Aorta (tissue), 5 donors: ENCODE results near the gene BLID. TPM values are rescaled to one million over a fixed set of nuclear protein-coding genes. Genes with fewer than 3 reads are reported as not detected.

Experiments used
- ATAC-seq: fragments of 200-7000 bp; cut with Tn5 transposase; one replicate; pipeline ENCODE4 v1.9.1; 2022; ENCODE audit warnings: moderate library complexity; ENCODE audit not compliant: low FRiP score
- DNase-seq, 2 donors: peaks; one replicate each; pipeline ENCODE4 v3.0.0-alpha.2; 2020
- H3K27ac ChIP-seq, 2 donors: one replicate each; pipeline ENCODE4 v1.5.1; 2013; ENCODE audit warnings: low read length in 2 of 2, mild to moderate bottlenecking in 2 of 2, moderate library complexity in 2 of 2, control low read depth in 1 of 2, inconsistent platforms in 1 of 2, low read depth in 1 of 2
- H3K27me3 ChIP-seq, 2 donors: one replicate each; pipeline ENCODE4 v1.6.1; 2013; ENCODE audit warnings: control low read depth in 1 of 2, low read length in 1 of 2, mild to moderate bottlenecking in 1 of 2, moderate library complexity in 1 of 2; ENCODE audit not compliant: insufficient read depth in 2 of 2, control insufficient read depth in 1 of 2
- H3K36me3 ChIP-seq, 2 donors: one replicate each; pipeline ENCODE4 v1.6.1; 2013; ENCODE audit warnings: control low read depth in 1 of 2, low read length in 1 of 2, mild to moderate bottlenecking in 1 of 2; ENCODE audit not compliant: insufficient read depth in 2 of 2, control insufficient read depth in 1 of 2
- H3K4me1 ChIP-seq, 2 donors: one replicate each; pipeline ENCODE4 v1.6.1; 2013; ENCODE audit warnings: low read length in 2 of 2, control low read depth in 1 of 2, mild to moderate bottlenecking in 1 of 2, moderate library complexity in 1 of 2; ENCODE audit not compliant: insufficient read depth in 2 of 2, control insufficient read depth in 1 of 2
- H3K4me3 ChIP-seq, 2 donors: one replicate each; pipeline ENCODE4 v1.5.1; 2013; ENCODE audit warnings: low read length in 2 of 2, control low read depth in 1 of 2, mild to moderate bottlenecking in 1 of 2
- H3K9me3 ChIP-seq: one replicate; pipeline ENCODE4 v1.6.1; 2013; ENCODE audit warnings: mild to moderate bottlenecking, low read length; ENCODE audit not compliant: control insufficient read depth
- WGBS, 2 donors: extraction: QIAGEN DNeasy Blood & Tissue Kit; methylation state at CpG; one replicate each; pipeline ENCODE4 v1.1.7; 2013; 5-methylcytosine and 5-hydroxymethylcytosine counted together
- intact Hi-C, 2 donors: fragments of 100-400 bp; cut with DNase I; formaldehyde crosslinking; loops; one replicate each; pipeline versions ENCODE4 v1.14.2 to v1.15.0; 2022
- polyA plus RNA-seq, 2 donors: library from polyadenylated mRNA; stranded (reverse); fragments of 200-250 nt; gene quantifications; one replicate each; pipeline ENCODE4 v1.2.3, GENCODE V29; 2013
- total RNA-seq, 2 donors: library from RNA; stranded (reverse); fragmentation: NEBNext Ultra II Directional; extraction: Animal tissue kit (Norgen Biotek cat#: 25700); gene quantifications; one replicate each; pipeline ENCODE4 v1.2.1, GENCODE V29; 2021
- donor health status: healthy with polysubstance abuse.
- donor health status: Bipolar disorder and iron deficiency.
- donor health status: DM: no; HTN: no; CAD: no.
- donor health status: DM: no; HTN: no; CAD: no.
- donor health status: DM: yes; HTN: yes; CAD: no.

BLID gene
- total and polyA plus RNA-seq, 4 donors: 0.43 to 19.0 (median 9.7) TPM; not detected in 1

GRCh38 chr11:122131126-122131525 is 15.1 kb upstream of the BLID start:
- 78 to 79% methylated on average over 2 of the region's 2 CpGs for WGBS, 2 donors
- no peak for DNase-seq
- intact Hi-C loops: no loop called here

GRCh38 chr11:122128146-122128545 is 12.1 kb upstream of the BLID start:
- H3K36me3 ChIP-seq: no peaks in the 10 kb centered on the region
- no peaks in the 10 kb centered on the region for H3K9me3 ChIP-seq
- no peak overlapping the region for H3K27ac ChIP-seq
- WGBS, 2 donors: 94 to 98% methylated on average over 5 of the region's 5 CpGs
- intact Hi-C loops: no loop called here
- no peaks in the 10 kb centered on the region for H3K27me3 ChIP-seq
- no peak overlapping the region for H3K4me3 ChIP-seq
- peaks cover 0 to 5% of the 10 kb centered on the region in 2 donors for H3K4me1 ChIP-seq
- ATAC-seq (no peak), DNase-seq (no peak)

More at GRCh38 chr11:122131126-122131525, 15.1 kb upstream of the BLID start:
- Histone ChIP-seq H3K4me1 (peaks cover 1 to 8% of the 10 kb centered on the region in 2 donors), H3K27ac (no peak overlapping the region), H3K9me3 (no peaks in the 10 kb centered on the region), H3K4me3 (no peak overlapping the region), H3K27me3 (no peaks in the 10 kb centered on the region), H3K36me3 (no peaks in the 10 kb centered on the region)
- no peak for ATAC-seq

- H3K27me3 ChIP-seq: no peaks in the 10 kb centered on the region
- H3K4me1 ChIP-seq: peaks cover 0 to 8% of the 10 kb centered on the region in 2 donors
- no peaks in the 10 kb centered on the region for H3K9me3 ChIP-seq
- no peaks in the 10 kb centered on the region for H3K36me3 ChIP-seq
- intact Hi-C loops: no loop called here
- no peak overlapping the region for H3K27ac ChIP-seq
- WGBS, 2 donors: 97 to 100% methylated on average over 1 of the region's 1 CpG
- DNase-seq: no peak
- no peak overlapping the region for H3K4me3 ChIP-seq
- no peak for ATAC-seq
These were observed 11.0 kb upstream of the BLID start for GRCh38 chr11:122127020-122127419.

- Histone ChIP-seq H3K27me3 (no peaks in the 10 kb centered on the region), H3K27ac (no peak overlapping the region), H3K36me3 (no peaks in the 10 kb centered on the region), H3K4me1 (peaks cover 0 to 10% of the 10 kb centered on the region in 2 donors), H3K4me3 (no peak overlapping the region), H3K9me3 (no peaks in the 10 kb centered on the region)
- DNase-seq (no peak), ATAC-seq (no peak)
- intact Hi-C loops: no loop called here
- WGBS, 2 donors: 81 to 82% methylated on average over 4 of the region's 4 CpGs
These were observed 10.1 kb upstream of the BLID start for GRCh38 chr11:122126024-122126688.

GRCh38 chr11:122123263-122123929 is 7.4 kb upstream of the BLID start:
- WGBS, 2 donors: 89 to 92% methylated on average over 3 of the region's 3 CpGs
- DNase-seq (no peak), ATAC-seq (no peak)
- no peaks in the 10 kb centered on the region for H3K9me3 ChIP-seq
- no peak overlapping the region for H3K4me3 ChIP-seq
- intact Hi-C loops: no loop called here
- H3K27ac ChIP-seq: no peak overlapping the region
- H3K27me3 ChIP-seq: no peaks in the 10 kb centered on the region
- H3K4me1 ChIP-seq: peaks cover 0 to 7% of the 10 kb centered on the region in 2 donors
- no peaks in the 10 kb centered on the region for H3K36me3 ChIP-seq

GRCh38 chr11:122122179-122122578 is 6.2 kb upstream of the BLID start:
- no peak for DNase-seq
- ATAC-seq: no peak
- Histone ChIP-seq H3K4me1 (peaks cover 0 to 4% of the 10 kb centered on the region in 2 donors), H3K9me3 (no peaks in the 10 kb centered on the region), H3K36me3 (no peaks in the 10 kb centered on the region), H3K4me3 (no peak overlapping the region), H3K27ac (no peak overlapping the region), H3K27me3 (no peaks in the 10 kb centered on the region)
- intact Hi-C loops: no loop called here
- 55 to 72% methylated on average over 2 of the region's 2 CpGs for WGBS, 2 donors

GRCh38 chr11:122120096-122120495 is 4.1 kb upstream of the BLID start:
- intact Hi-C loops: no loop called here
- H3K4me3 ChIP-seq: no peak overlapping the region

GRCh38 chr11:122116591-122116990 is 576 bp upstream of the BLID start:
- Histone ChIP-seq H3K4me3 (no peak overlapping the region), H3K36me3 (no peaks in the 10 kb centered on the region), H3K27me3 (no peaks in the 10 kb centered on the region), H3K9me3 (no peaks in the 10 kb centered on the region), H3K27ac (no peak overlapping the region), H3K4me1 (peaks cover 2 to 11% of the 10 kb centered on the region in 2 donors)
- DNase-seq: no peak
- intact Hi-C loops: no loop called here
- no peak for ATAC-seq

More at GRCh38 chr11:122120096-122120495, 4.1 kb upstream of the BLID start:
- H3K27me3 ChIP-seq: no peaks in the 10 kb centered on the region
- H3K4me1 ChIP-seq: peaks cover 2 to 16% of the 10 kb centered on the region in 2 donors
- H3K27ac ChIP-seq: no peak overlapping the region
- no peaks in the 10 kb centered on the region for H3K36me3 ChIP-seq
- DNase-seq (no peak), ATAC-seq (no peak)
- H3K9me3 ChIP-seq: no peaks in the 10 kb centered on the region
- WGBS, 2 donors: 77% methylated on average over 6 of the region's 6 CpGs

- WGBS, 2 donors: 87 to 88% methylated on average over 2 of the region's 2 CpGs
- H3K9me3 ChIP-seq: no peaks in the 10 kb centered on the region
- no peak for ATAC-seq
- intact Hi-C loops: no loop called here
- no peak overlapping the region for H3K27ac ChIP-seq
- DNase-seq: no peak
- H3K4me3 ChIP-seq: no peak overlapping the region
- peaks cover 2 to 11% of the 10 kb centered on the region in 2 donors for H3K4me1 ChIP-seq
- H3K27me3 ChIP-seq: no peaks in the 10 kb centered on the region
- H3K36me3 ChIP-seq: no peaks in the 10 kb centered on the region
These were observed 1.0 kb downstream of the BLID start for GRCh38 chr11:122114976-122115375.
